A673 (cell line): ENCODE results near the gene RASD1. TPM values are rescaled to one million over a fixed set of nuclear protein-coding genes. Genes with fewer than 3 reads are reported as not detected.

ENCODE experiments used
- BruUV-seq: library from RNA; stranded (reverse); fragments of 400-500 nt; replicated peaks from 2 replicates; lab custom pipeline; 2021; lab: Mats Ljungman, UMichigan
- CTCF ChIA-PET: fragments of 300-600 bp; sonication (Branson Sonifier 250); formaldehyde crosslinking; loops from one replicate; lab custom pipeline; 2022; ENCODE audit warnings: antibody characterized with exemption; lab: Charles Lee
- POLR2A ChIA-PET: fragments of 300-600 bp; sonication (Branson Sonifier 250); formaldehyde crosslinking; loops from one replicate; lab custom pipeline; 2022; ENCODE audit warnings: antibody characterized with exemption; ENCODE audit not compliant: low non-redundant PET; lab: Charles Lee
- DNase-seq: peaks from one replicate; pipeline ENCODE4 v3.0.0-alpha.2; 2015; ENCODE audit warnings: low spot score
- H3K27ac ChIP-seq: fragments of 200-600 bp; sonication (generic); 2 replicates; pipeline ENCODE4 v1.5.1; 2016; ENCODE audit warnings: mixed run types, low read depth, mild to moderate bottlenecking, mixed read lengths, antibody characterized with exemption, low read length; ENCODE audit not compliant: poor library complexity, severe bottlenecking
- H3K27me3 ChIP-seq: fragments of 200-600 bp; sonication (generic); replicated peaks from 2 replicates; pipeline ENCODE4 v1.6.1; 2017; ENCODE audit warnings: mixed run types, low read depth, mild to moderate bottlenecking, mixed read lengths, antibody characterized with exemption, low read length; ENCODE audit not compliant: insufficient read depth, poor library complexity
- H3K36me3 ChIP-seq: fragments of 200-600 bp; sonication (generic); 2 replicates; pipeline ENCODE4 v1.6.1; 2016; ENCODE audit warnings: mixed run types, mild to moderate bottlenecking, mixed read lengths, antibody characterized with exemption, low read length; ENCODE audit not compliant: insufficient read depth, poor library complexity, severe bottlenecking
- H3K4me1 ChIP-seq: fragments of 200-600 bp; sonication (generic); 2 replicates; pipeline ENCODE4 v1.6.1; 2017; ENCODE audit warnings: mixed run types, mild to moderate bottlenecking, mixed read lengths, antibody characterized with exemption, low read length; ENCODE audit not compliant: insufficient read depth, poor library complexity, severe bottlenecking
- H3K4me3 ChIP-seq: fragments of 200-600 bp; sonication (generic); 2 replicates; pipeline ENCODE4 v1.5.1; 2016; ENCODE audit warnings: low read depth, mixed run types, mild to moderate bottlenecking, mixed read lengths, low read length; ENCODE audit not compliant: poor library complexity, severe bottlenecking
- H3K9me3 ChIP-seq: fragments of 200-600 bp; sonication (generic); 2 replicates; pipeline ENCODE4 v1.6.1; 2016; ENCODE audit warnings: mixed run types, low read depth, mild to moderate bottlenecking, mixed read lengths, antibody characterized with exemption, low read length; ENCODE audit not compliant: poor library complexity, severe bottlenecking
- EZH2 ChIP-seq: fragments of 200-600 bp; sonication (generic); IDR thresholded peaks from 2 replicates; pipeline ENCODE4 v1.6.1; 2017; ENCODE audit warnings: borderline replicate concordance, low read depth, mild to moderate bottlenecking, mixed read lengths, antibody characterized with exemption, low read length; ENCODE audit not compliant: poor library complexity, severe bottlenecking
- intact Hi-C: fragments of 100-400 bp; cut with micrococcal nuclease; formaldehyde crosslinking; loops from one replicate; pipeline ENCODE4 v1.10.0; 2022; ENCODE audit not compliant: unreplicated experiment
- total RNA-seq: library from RNA; stranded (reverse); gene quantifications from 2 replicates; pipeline ENCODE4 v1.2.3, GENCODE V29; 2021
- TF ChIP-seq, protein P1 (sequence below): fragments of 300-800, 200-600 bp; sonication (generic); conservative IDR thresholded peaks from 2 replicates; pipeline ENCODE4 v1.5.1; 2017; ENCODE audit warnings: low read depth, mild to moderate bottlenecking, antibody characterized with exemption, low read length, moderate library complexity, mixed read lengths

Gene RASD1
- total RNA-seq, 1 experiment from 2014 or later = 0.21 TPM

DNA sequence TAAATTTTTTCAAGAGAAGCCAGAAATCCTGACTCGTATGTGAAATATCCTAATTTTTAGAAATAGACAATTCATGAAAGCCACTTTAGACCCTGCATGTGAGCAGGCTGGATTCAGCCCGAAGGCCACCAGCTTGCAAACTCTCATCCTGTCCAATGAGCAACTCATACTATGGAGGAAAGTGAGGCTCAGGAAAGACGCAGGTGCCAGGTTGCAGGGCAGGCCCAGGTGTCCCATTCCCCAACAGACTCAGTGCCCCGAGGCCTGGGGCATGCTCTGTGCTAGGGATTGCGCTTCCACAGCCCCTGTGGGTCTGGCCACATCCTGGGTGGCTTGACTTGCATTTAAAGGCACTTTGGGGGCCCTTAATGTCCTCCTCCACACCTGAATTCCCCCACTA, 16.7 kb upstream of the RASD1 start:
- no peak for DNase-seq
- POLR2A ChIA-PET = no interaction called here
- H3K4me1 ChIP-seq = no peaks in the 10 kb centered on the region
- CTCF ChIA-PET = no interaction called here
- TF ChIP-seq, protein P1, sequence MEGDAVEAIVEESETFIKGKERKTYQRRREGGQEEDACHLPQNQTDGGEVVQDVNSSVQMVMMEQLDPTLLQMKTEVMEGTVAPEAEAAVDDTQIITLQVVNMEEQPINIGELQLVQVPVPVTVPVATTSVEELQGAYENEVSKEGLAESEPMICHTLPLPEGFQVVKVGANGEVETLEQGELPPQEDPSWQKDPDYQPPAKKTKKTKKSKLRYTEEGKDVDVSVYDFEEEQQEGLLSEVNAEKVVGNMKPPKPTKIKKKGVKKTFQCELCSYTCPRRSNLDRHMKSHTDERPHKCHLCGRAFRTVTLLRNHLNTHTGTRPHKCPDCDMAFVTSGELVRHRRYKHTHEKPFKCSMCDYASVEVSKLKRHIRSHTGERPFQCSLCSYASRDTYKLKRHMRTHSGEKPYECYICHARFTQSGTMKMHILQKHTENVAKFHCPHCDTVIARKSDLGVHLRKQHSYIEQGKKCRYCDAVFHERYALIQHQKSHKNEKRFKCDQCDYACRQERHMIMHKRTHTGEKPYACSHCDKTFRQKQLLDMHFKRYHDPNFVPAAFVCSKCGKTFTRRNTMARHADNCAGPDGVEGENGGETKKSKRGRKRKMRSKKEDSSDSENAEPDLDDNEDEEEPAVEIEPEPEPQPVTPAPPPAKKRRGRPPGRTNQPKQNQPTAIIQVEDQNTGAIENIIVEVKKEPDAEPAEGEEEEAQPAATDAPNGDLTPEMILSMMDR = no peak
- no peak for TF ChIP-seq EZH2
- H3K27me3 ChIP-seq = no peaks in the 10 kb centered on the region
- no peak overlapping the region for H3K4me3 ChIP-seq
- H3K27ac ChIP-seq = no peak overlapping the region
- H3K9me3 ChIP-seq = no peaks in the 10 kb centered on the region
- intact Hi-C loops = no loop called here
- H3K36me3 ChIP-seq = no peaks in the 10 kb centered on the region
- no TSS peak for BruUV-seq

DNA sequence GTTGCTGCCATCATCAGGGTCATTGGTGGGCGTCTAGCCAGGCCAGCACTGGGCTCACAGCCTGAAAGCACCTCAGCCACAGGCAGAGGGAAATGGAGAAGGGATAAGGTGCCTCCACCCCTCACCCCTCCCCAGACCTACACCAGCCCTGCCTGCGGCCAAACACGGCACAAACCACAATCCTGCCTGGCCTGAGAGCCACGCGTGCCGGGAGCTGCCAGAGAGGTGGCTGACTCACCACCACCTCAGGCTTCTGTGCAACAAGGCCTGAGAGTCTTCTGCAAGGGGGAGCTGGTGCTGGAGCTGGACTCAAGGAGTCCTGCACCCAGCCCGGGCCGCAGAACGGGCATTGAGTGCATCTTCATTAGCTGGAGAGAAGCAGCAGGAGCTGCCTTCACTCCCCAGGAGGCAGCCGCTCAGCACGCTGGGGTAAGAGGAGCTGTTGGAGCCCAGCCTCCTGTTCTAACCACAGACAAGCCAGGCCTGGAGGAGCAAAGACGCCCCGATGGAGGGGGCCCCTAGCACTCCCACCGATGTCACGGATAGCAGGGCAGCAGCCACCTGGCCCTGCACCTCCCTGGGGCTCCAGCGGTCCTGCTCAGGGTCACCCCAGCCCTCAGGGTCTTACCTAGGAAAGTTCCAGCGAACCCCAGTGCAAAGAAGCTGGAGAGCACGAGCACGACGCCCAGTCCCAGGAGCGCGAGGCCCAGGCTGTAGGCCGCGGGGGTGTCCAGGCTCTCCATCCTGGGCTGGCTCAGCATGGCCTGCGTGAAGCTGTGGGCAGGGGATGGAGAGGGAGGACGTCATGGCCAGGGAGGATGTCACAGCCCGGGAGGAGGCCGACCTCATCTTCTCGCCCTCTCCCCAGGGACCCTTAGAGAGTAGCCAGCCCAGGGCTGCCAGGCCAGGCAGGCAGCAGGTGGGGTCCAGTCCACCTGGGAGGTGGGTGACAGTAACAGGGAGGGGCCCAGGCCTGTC, 16.0 kb upstream of the RASD1 start:
- POLR2A ChIA-PET = no interaction called here
- BruUV-seq = no TSS peak
- no peak for DNase-seq
- intact Hi-C loops = no loop called here
- TF ChIP-seq EZH2 = no peak
- TF ChIP-seq, protein P1 = no peak
- Histone ChIP-seq H3K27me3 (no peaks in the 10 kb centered on the region), H3K27ac (no peak overlapping the region), H3K9me3 (no peaks in the 10 kb centered on the region), H3K36me3 (no peaks in the 10 kb centered on the region), H3K4me1 (no peaks in the 10 kb centered on the region), H3K4me3 (no peak overlapping the region)
- CTCF ChIA-PET = interaction anchor here (1.2 kb wide), 1 partner anchor 15 kb away, joined by 3 read pairs; no protein-coding TSS in a partner anchor

GRCh38 chr17:17511293-17511741, 15.1 kb upstream of the RASD1 start:
- CTCF ChIA-PET = interaction anchor here (1.2 kb wide), 1 partner anchor 15 kb away, joined by 3 read pairs; no protein-coding TSS in a partner anchor
- DNase-seq = no peak
- no peaks in the 10 kb centered on the region for H3K4me1 ChIP-seq
- H3K36me3 ChIP-seq = no peaks in the 10 kb centered on the region
- intact Hi-C loops = no loop called here
- H3K9me3 ChIP-seq = no peaks in the 10 kb centered on the region
- POLR2A ChIA-PET = no interaction called here
- no peak for TF ChIP-seq EZH2
- TF ChIP-seq, protein P1 = no peak
- no peak overlapping the region for H3K27ac ChIP-seq
- no TSS peak for BruUV-seq
- no peak overlapping the region for H3K4me3 ChIP-seq
- no peaks in the 10 kb centered on the region for H3K27me3 ChIP-seq
